H1 (cell line): ENCODE results near the gene AHSP. TPM values are rescaled to one million over a fixed set of nuclear protein-coding genes. Genes with fewer than 3 reads are reported as not detected.

Experiments used
- POLR2A ChIP-seq, 2 experiments: IDR thresholded peaks; 1 replicate in 1 of 2; 2 replicates in 1 of 2; pipeline ENCODE4 v1.6.1; 2011; ENCODE audit warnings: low read depth in 2 of 2, low read length in 2 of 2, mild to moderate bottlenecking in 2 of 2; ENCODE audit errors: control extremely low read depth in 1 of 2
- RBBP5 ChIP-seq: IDR thresholded peaks from 2 replicates; pipeline ENCODE4 v1.7.1; 2012; ENCODE audit warnings: low read depth, mild to moderate bottlenecking, inconsistent platforms, low read length, moderate library complexity, borderline replicate concordance
- SUZ12 ChIP-seq: fragments of 200-600 bp; sonication (generic); IDR thresholded peaks from 2 replicates; pipeline ENCODE4 v1.6.1; 2012; ENCODE audit warnings: mild to moderate bottlenecking, inconsistent platforms, low read length, moderate library complexity, mixed read lengths
- TEAD4 ChIP-seq: IDR thresholded peaks from 2 replicates; pipeline ENCODE4 v1.6.1; 2012; ENCODE audit warnings: low read depth, low read length, inconsistent platforms, mixed read lengths
- polyA plus RNA-seq, 7 experiments: library from polyadenylated mRNA; depleted of rRNA in 3 of 7; stranded (reverse) in 5 of 7; unstranded in 2 of 7; fragments of >200 nt in 5 of 7; fragments of 200-250 nt in 2 of 7; gene quantifications; 1 replicate in 5 of 7; 2 replicates in 1 of 7; 4 replicates in 1 of 7; pipeline versions ENCODE4 v1.2.1 to v1.2.3, GENCODE V29; 2011 to 2013; ENCODE audit warnings: missing spikeins in 2 of 7, mixed read lengths in 2 of 7
- total RNA-seq: library from RNA; stranded (reverse); fragmentation: NEBNext Ultra II Directional; extraction: Animal tissue kit (Norgen Biotek cat#: 25700); gene quantifications from 2 replicates; pipeline ENCODE4 v1.2.1, GENCODE V29; 2021

The AHSP gene
- total and polyA plus RNA-seq, 2 of the 8 experiments (the other 6 are each of a cell fraction or from before 2014, with no cell fraction given) = 0.91 to 15.3 TPM

- TF ChIP-seq POLR2A (IDR thresholded peaks at IDR 0.05; ENCODE audit: control extremely low read depth in 1 of 2, low read depth in 2 of 2, low read length in 2 of 2) (no peak), SUZ12 (no peak), RBBP5 (no peak), TEAD4 (no peak)
- TF ChIP-seq, all 59 proteins: peak for 0
Observed at GRCh38 chr16:31504159-31504558, 23.5 kb upstream of the AHSP start (continued).
